ENCODE results near the gene FAS.

GRCh38 chr10:88957381-88957780 is 33.2 kb upstream of the FAS start:
- TF ChIP-seq CTCF (IDR thresholded peaks at IDR 0.05; ENCODE audit: low read depth, low read length), result no peak
- TF ChIP-seq EZH2phosphoT487 (IDR thresholded peaks at IDR 0.05; ENCODE audit: low read depth), result no peak
